NCI-H2107 (cell line): ENCODE data around the gene IL20RA.
"Not testable (repeated sequence)": the region's sequence is repeated elsewhere in the genome, so short reads cannot be mapped to it uniquely, and the experiment has no call there.

Experiments used
- DNase-seq: peaks from one replicate; lab custom pipeline; 2025; lab: John Stamatoyannopoulos, UW

The IL20RA gene

GRCh38 chr6:137044366-137045221 is at the start of gene IL20RA:
TSS of gene IL20RA (minus strand) at chr6:137044965. CDS start at chr6:137044728, 237 bp downstream.
- DNase-seq: no peak

- no peak for DNase-seq
Measured at GRCh38 chr6:137093183-137094069, 48.7 kb upstream of the IL20RA start.

GRCh38 chr6:137092018-137092417 is 47.3 kb upstream of the IL20RA start:
- no peak for DNase-seq

GRCh38 chr6:137089305-137089704 is 44.5 kb upstream of the IL20RA start:
- DNase-seq: no peak

- DNase-seq: no peak
Measured at GRCh38 chr6:137087902-137088301, 43.1 kb upstream of the IL20RA start.

- DNase-seq: no peak
Measured at GRCh38 chr6:137086031-137086430, 41.3 kb upstream of the IL20RA start.

GRCh38 chr6:137084865-137085617 is 40.3 kb upstream of the IL20RA start:
- no peak for DNase-seq

GRCh38 chr6:137084090-137084489 is 39.3 kb upstream of the IL20RA start:
- DNase-seq: no peak

GRCh38 chr6:137081997-137082396 is 37.2 kb upstream of the IL20RA start:
- no peak for DNase-seq

- no peak for DNase-seq
Measured at GRCh38 chr6:137080711-137081110, 35.9 kb upstream of the IL20RA start.

- DNase-seq: peak; percentile 43
Measured at GRCh38 chr6:137076277-137077068, 31.7 kb upstream of the IL20RA start.

- not testable (repeated sequence) for DNase-seq
Measured at GRCh38 chr6:137075790-137076189, 31.0 kb upstream of the IL20RA start.

GRCh38 chr6:137070303-137070702 is 25.5 kb upstream of the IL20RA start:
- DNase-seq: no peak

- DNase-seq: no peak
Measured at GRCh38 chr6:137067399-137067798, 22.6 kb upstream of the IL20RA start.

GRCh38 chr6:137058037-137058436 is 13.3 kb upstream of the IL20RA start:
- no peak for DNase-seq

GRCh38 chr6:137056121-137056880 is 11.5 kb upstream of the IL20RA start:
- no peak for DNase-seq

- no peak for DNase-seq
Measured at GRCh38 chr6:137051790-137052472, 7.2 kb upstream of the IL20RA start.

GRCh38 chr6:137049095-137049494 is 4.3 kb upstream of the IL20RA start:
- no peak for DNase-seq

- DNase-seq: no peak
Measured at GRCh38 chr6:137046871-137047412, 2.2 kb upstream of the IL20RA start.
